Activated naive CD8-positive, alpha-beta T cell treated with anti-CD3 and anti-CD28 coated beads, Interleukin-2, amount 50 U/mL, for 24 hours (primary cell): ENCODE data around the gene ZPR1.

Source experiments
- ATAC-seq: fragments of 150-1000 bp; cut with Tn5 transposase; one replicate; pipeline ENCODE4 v1.10.0; 2021
- DNase-seq: peaks from one replicate; pipeline ENCODE4 v3.0.0; 2021
- H3K27ac Mint-ChIP-seq: one replicate; pipeline ENCODE4 v1.8.0; 2021; ENCODE audit warnings: mild to moderate bottlenecking, mixed read lengths
- H3K27me3 Mint-ChIP-seq: one replicate; pipeline ENCODE4 v1.8.0; 2021; ENCODE audit warnings: mixed read lengths
- H3K36me3 Mint-ChIP-seq: one replicate; pipeline ENCODE4 v1.8.0; 2021; ENCODE audit warnings: low read depth, mixed read lengths
- H3K4me1 Mint-ChIP-seq: one replicate; pipeline ENCODE4 v1.8.0; 2021; ENCODE audit warnings: mixed read lengths
- H3K4me3 Mint-ChIP-seq: one replicate; pipeline ENCODE4 v1.8.0; 2021; ENCODE audit warnings: mild to moderate bottlenecking, moderate library complexity, mixed read lengths
- H3K9me3 Mint-ChIP-seq: one replicate; pipeline ENCODE4 v1.8.0; 2021; ENCODE audit warnings: mixed read lengths

ZPR1 gene

DNA sequence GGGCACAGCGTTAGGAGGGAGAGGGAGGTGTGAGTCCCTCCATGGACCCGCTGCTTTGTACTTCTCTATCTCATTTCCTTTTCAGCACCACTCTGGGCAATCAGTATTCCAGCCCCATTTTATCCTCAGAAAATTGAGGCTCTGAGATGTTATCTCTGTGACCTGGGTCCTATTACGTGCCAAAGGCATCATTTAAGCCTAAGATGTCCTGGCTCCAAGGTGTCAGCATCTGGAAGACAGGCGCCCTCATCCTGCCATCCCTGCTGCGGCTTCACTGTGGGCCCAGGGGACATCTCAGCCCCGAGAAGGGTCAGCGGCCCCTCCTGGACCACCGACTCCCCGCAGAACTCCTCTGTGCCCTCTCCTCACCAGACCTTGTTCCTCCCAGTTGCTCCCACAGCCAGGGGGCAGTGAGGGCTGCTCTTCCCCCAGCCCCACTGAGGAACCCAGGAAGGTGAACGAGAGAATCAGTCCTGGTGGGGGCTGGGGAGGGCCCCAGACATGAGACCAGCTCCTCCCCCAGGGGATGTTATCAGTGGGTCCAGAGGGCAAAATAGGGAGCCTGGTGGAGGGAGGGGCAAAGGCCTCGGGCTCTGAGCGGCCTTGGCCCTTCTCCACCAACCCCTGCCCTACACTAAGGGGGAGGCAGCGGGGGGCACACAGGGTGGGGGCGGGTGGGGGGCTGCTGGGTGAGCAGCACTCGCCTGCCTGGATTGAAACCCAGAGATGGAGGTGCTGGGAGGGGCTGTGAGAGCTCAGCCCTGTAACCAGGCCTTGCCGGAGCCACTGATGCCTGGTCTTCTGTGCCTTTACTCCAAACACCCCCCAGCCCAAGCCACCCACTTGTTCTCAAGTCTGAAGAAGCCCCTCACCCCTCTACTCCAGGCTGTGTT is 41.1 kb upstream of the ZPR1 start:
- Mint-ChIP-seq H3K36me3 (no peaks in the 10 kb centered on the region), H3K27ac (no peak overlapping the region), H3K4me3 (no peak overlapping the region), H3K4me1 (no peaks in the 10 kb centered on the region), H3K9me3 (no peaks in the 10 kb centered on the region), H3K27me3 (no peaks in the 10 kb centered on the region)
- no peak for DNase-seq
- ATAC-seq = no peak

GRCh38 chr11:116827461-116827860 is 39.6 kb upstream of the ZPR1 start:
- ATAC-seq = no peak
- Mint-ChIP-seq H3K4me3 (no peak overlapping the region), H3K9me3 (no peaks in the 10 kb centered on the region), H3K27me3 (no peaks in the 10 kb centered on the region), H3K27ac (no peak overlapping the region), H3K36me3 (no peaks in the 10 kb centered on the region), H3K4me1 (no peaks in the 10 kb centered on the region)
- no peak for DNase-seq

DNA sequence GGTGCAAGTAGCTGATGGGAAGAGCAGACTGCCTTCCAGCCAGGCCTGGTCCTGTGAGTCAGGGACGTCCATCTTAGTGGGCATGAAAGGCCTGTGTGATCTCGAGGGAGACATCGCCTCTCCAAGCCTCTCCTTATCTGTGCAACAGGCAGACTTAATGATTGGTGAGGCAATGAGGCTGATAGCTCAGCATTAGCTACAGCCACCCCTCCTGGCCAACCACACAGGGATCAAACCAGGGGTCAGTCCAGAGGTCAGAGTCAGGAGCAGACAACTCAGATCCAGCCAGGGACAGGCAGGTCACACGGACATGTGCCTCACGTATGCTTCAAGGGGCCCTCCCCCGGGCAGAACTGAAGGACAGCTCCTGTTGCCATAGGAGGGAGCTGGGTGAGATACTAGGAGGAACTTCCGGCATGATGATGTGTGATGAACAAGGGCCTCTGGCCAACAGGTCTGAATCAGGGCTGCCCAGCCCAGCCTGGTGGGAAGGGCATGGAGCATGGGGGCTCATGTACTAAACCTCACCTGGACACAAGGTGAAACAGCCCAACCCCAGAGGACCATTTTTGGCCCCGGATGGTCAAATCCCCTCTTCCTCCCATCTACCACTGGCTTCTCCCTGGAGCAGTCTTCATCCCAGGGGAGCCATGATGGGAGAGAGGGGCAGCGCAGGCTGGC is 39.1 kb upstream of the ZPR1 start:
- Mint-ChIP-seq H3K4me1 (no peaks in the 10 kb centered on the region), H3K27me3 (no peaks in the 10 kb centered on the region), H3K27ac (no peak overlapping the region), H3K9me3 (no peaks in the 10 kb centered on the region), H3K36me3 (no peaks in the 10 kb centered on the region), H3K4me3 (no peak overlapping the region)
- DNase-seq (no peak), ATAC-seq (no peak)

- ATAC-seq (no peak), DNase-seq (no peak)
- Mint-ChIP-seq H3K36me3 (no peaks in the 10 kb centered on the region), H3K27me3 (no peaks in the 10 kb centered on the region), H3K9me3 (no peaks in the 10 kb centered on the region), H3K4me3 (no peak overlapping the region), H3K27ac (no peak overlapping the region), H3K4me1 (no peaks in the 10 kb centered on the region)
These were observed 38.3 kb upstream of the ZPR1 start for GRCh38 chr11:116825854-116826750.

- no peaks in the 10 kb centered on the region for H3K4me1 Mint-ChIP-seq
- H3K27me3 Mint-ChIP-seq = no peaks in the 10 kb centered on the region
- no peak for ATAC-seq
These were observed 37.6 kb upstream of the ZPR1 start for GRCh38 chr11:116825434-116825833.

DNA sequence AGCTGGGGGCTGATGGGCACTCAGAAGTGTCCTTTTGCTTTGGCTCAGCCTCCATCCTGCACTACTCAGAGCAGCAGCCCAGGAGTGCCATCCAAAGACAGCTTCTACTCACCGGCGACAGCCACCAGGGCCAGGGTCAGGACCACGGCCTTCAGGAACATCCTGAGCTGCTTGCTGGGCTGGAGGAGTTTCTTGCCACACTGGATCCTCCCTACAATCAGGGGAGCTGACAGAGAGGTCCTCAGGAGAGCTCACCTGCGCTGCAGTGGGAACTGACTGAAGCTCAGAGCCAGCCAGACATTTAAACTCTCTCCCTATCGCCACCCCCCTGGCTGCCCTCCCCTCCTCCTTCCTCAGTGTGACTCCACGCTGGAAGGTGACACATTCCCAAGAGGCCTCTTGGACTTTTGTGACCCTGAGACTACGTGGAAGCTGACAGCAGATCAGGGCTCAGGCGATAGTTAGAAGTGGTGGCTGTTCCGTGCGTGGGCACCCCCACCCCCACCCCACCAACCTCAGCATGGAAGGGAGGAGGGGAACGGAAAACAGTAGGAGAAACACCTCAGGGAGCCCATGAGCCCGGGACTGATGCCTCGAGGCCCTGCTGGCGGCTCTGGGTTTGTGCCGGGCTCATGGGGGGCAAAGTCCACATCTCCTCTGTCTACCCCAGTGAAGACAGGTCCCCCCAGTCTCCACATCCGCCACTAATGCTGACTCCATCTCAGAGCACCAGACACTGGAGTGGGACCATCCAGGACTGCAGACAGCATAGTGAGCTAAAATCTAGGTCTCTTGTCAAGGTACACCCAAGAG is 35.4 kb upstream of the ZPR1 start, which contains the start of gene APOA4:
APOA4 (minus strand) TSS at position 274 of the 813 bp plus-strand sequence; CDS start at position 161, 113 bp downstream.
- no peaks in the 10 kb centered on the region for H3K27me3 Mint-ChIP-seq
- no peak within 1 kb of the TSS for H3K4me3 Mint-ChIP-seq
- H3K27ac Mint-ChIP-seq = no peak within 1 kb of the TSS
- ATAC-seq (no peak), DNase-seq (no peak)
- no peaks in the 10 kb centered on the region for H3K9me3 Mint-ChIP-seq
- no peaks in the 10 kb centered on the region for H3K36me3 Mint-ChIP-seq
- no peaks in the 10 kb centered on the region for H3K4me1 Mint-ChIP-seq

More at GRCh38 chr11:116825434-116825833, 37.6 kb upstream of the ZPR1 start:
- Mint-ChIP-seq H3K27ac (no peak overlapping the region), H3K4me3 (no peak overlapping the region), H3K9me3 (no peaks in the 10 kb centered on the region), H3K36me3 (no peaks in the 10 kb centered on the region)
- no peak for DNase-seq

DNA sequence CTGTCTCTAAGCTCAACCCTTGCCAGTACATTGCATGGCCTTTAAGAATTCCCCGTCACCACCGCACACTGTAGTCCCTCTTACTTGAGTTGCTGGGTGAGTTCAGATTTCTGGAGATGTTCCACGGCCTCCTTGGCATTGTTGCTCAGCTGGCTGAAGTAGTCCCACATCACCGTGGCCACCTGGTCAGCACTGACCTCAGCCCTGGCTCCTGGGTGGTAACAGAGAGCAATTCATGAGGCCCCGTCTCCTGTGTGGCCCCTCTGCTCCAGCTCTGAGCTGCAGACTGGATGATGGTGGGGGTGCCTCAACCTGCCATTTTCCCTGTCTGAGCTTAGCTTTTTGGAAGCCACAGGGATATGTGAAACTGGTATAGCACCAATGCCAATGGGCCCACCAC is 34.8 kb upstream of the ZPR1 start:
- Mint-ChIP-seq H3K4me1 (no peaks in the 10 kb centered on the region), H3K4me3 (no peak overlapping the region), H3K9me3 (no peaks in the 10 kb centered on the region), H3K27ac (no peak overlapping the region), H3K27me3 (no peaks in the 10 kb centered on the region), H3K36me3 (no peaks in the 10 kb centered on the region)
- DNase-seq (no peak), ATAC-seq (no peak)

- Mint-ChIP-seq H3K4me1 (no peaks in the 10 kb centered on the region), H3K36me3 (no peaks in the 10 kb centered on the region), H3K9me3 (no peaks in the 10 kb centered on the region), H3K27ac (no peak overlapping the region), H3K27me3 (no peaks in the 10 kb centered on the region), H3K4me3 (no peak overlapping the region)
- no peak for DNase-seq
- ATAC-seq = no peak
These were observed 33.5 kb upstream of the ZPR1 start for GRCh38 chr11:116821050-116821918.

- Mint-ChIP-seq H3K27ac (no peak overlapping the region), H3K36me3 (no peaks in the 10 kb centered on the region), H3K4me1 (no peaks in the 10 kb centered on the region), H3K27me3 (no peaks in the 10 kb centered on the region), H3K4me3 (no peak overlapping the region), H3K9me3 (no peaks in the 10 kb centered on the region)
- ATAC-seq = no peak
- DNase-seq = no peak
These were observed 31.2 kb upstream of the ZPR1 start for GRCh38 chr11:116819049-116819448.

- Mint-ChIP-seq H3K9me3 (no peaks in the 10 kb centered on the region), H3K27me3 (no peaks in the 10 kb centered on the region), H3K4me3 (no peak overlapping the region), H3K27ac (no peak overlapping the region), H3K36me3 (no peaks in the 10 kb centered on the region), H3K4me1 (no peaks in the 10 kb centered on the region)
- DNase-seq (no peak), ATAC-seq (no peak)
These were observed 26.7 kb upstream of the ZPR1 start for GRCh38 chr11:116814502-116814901.

GRCh38 chr11:116813781-116814471 is 26.1 kb upstream of the ZPR1 start:
- no peak overlapping the region for H3K27ac Mint-ChIP-seq

GRCh38 chr11:116813170-116813569 is 25.3 kb upstream of the ZPR1 start:
- H3K36me3 Mint-ChIP-seq = no peaks in the 10 kb centered on the region
- H3K4me3 Mint-ChIP-seq = no peak overlapping the region
- no peaks in the 10 kb centered on the region for H3K27me3 Mint-ChIP-seq
- H3K4me1 Mint-ChIP-seq = no peaks in the 10 kb centered on the region
- DNase-seq (no peak), ATAC-seq (no peak)
- H3K9me3 Mint-ChIP-seq = no peaks in the 10 kb centered on the region
- no peak overlapping the region for H3K27ac Mint-ChIP-seq

More at GRCh38 chr11:116813781-116814471, 26.1 kb upstream of the ZPR1 start:
- no peaks in the 10 kb centered on the region for H3K9me3 Mint-ChIP-seq
- H3K36me3 Mint-ChIP-seq = no peaks in the 10 kb centered on the region
- no peak overlapping the region for H3K4me3 Mint-ChIP-seq
- no peaks in the 10 kb centered on the region for H3K27me3 Mint-ChIP-seq
- H3K4me1 Mint-ChIP-seq = no peaks in the 10 kb centered on the region
- no peak for DNase-seq
- no peak for ATAC-seq

DNA sequence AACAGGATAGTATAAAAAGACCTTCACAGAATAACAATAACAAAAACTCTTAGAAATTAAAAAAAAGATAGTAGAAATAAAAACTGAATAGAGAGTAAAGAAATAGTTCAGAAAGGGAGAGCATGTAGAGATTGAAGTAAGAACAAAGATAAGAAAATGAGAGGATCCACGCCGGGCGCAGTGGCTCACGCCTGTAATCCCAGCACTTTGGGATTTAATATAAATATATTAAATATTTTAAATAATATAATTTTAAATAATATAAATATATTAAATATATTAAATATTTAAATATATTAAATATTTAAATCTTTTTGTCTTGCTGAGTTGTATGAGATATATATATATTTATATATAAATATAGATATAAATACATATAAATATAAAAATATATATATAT is 24.3 kb upstream of the ZPR1 start:
- Mint-ChIP-seq H3K9me3 (no peaks in the 10 kb centered on the region), H3K27ac (no peak overlapping the region), H3K36me3 (no peaks in the 10 kb centered on the region), H3K4me3 (no peak overlapping the region), H3K27me3 (no peaks in the 10 kb centered on the region), H3K4me1 (no peaks in the 10 kb centered on the region)
- no peak for ATAC-seq
- DNase-seq = no peak
